NCI-H2227 treated with DMSO at 0.1 percent for 48 hours (cell line): ENCODE results near the gene TRPM2.

Experiments used
- DNase-seq: peaks from one replicate; lab custom pipeline; 2025; lab: John Stamatoyannopoulos, UW

Gene TRPM2

GRCh38 chr21:44322621-44323325, 30.6 kb upstream of the TRPM2 start:
- no peak for DNase-seq

- no peak for DNase-seq
Measured at GRCh38 chr21:44323591-44323990, 29.8 kb upstream of the TRPM2 start.

- DNase-seq: no peak
Measured at GRCh38 chr21:44324106-44324853, 29.1 kb upstream of the TRPM2 start.

- no peak for DNase-seq
Measured at GRCh38 chr21:44324854-44325107, 28.6 kb upstream of the TRPM2 start.

- DNase-seq: no peak
Measured at GRCh38 chr21:44325386-44326271, 27.8 kb upstream of the TRPM2 start.

GRCh38 chr21:44326272-44326647, 27.2 kb upstream of the TRPM2 start:
- DNase-seq: no peak

GRCh38 chr21:44326716-44327602, 26.5 kb upstream of the TRPM2 start:
- no peak for DNase-seq

- DNase-seq: no peak
Measured at GRCh38 chr21:44327603-44327974, 25.8 kb upstream of the TRPM2 start.

- DNase-seq: no peak
Measured at GRCh38 chr21:44328242-44328895, 25.1 kb upstream of the TRPM2 start.

- no peak for DNase-seq
Measured at GRCh38 chr21:44329086-44329889, 24.1 kb upstream of the TRPM2 start.

- DNase-seq: no peak
Measured at GRCh38 chr21:44329971-44330681, 23.3 kb upstream of the TRPM2 start.

GRCh38 chr21:44330698-44331097, 22.7 kb upstream of the TRPM2 start:
- DNase-seq: no peak

- DNase-seq: no peak
Measured at GRCh38 chr21:44331209-44331608, 22.2 kb upstream of the TRPM2 start.

- DNase-seq: no peak
Measured at GRCh38 chr21:44331650-44332307, 21.6 kb upstream of the TRPM2 start.

- DNase-seq: no peak
Measured at GRCh38 chr21:44332383-44332782, 21.0 kb upstream of the TRPM2 start.

GRCh38 chr21:44332965-44333364, 20.5 kb upstream of the TRPM2 start:
- DNase-seq: no peak

- no peak for DNase-seq
Measured at GRCh38 chr21:44333509-44334328, 19.7 kb upstream of the TRPM2 start.

- no peak for DNase-seq
Measured at GRCh38 chr21:44334329-44335030, 18.9 kb upstream of the TRPM2 start.
